Lower leg skin (tissue), 4 donors: Measurements from ENCODE around the gene POLR3C. TPM values are rescaled to one million over a fixed set of nuclear protein-coding genes. Genes with fewer than 3 reads are reported as not detected.
A peak's percentile ranks its signal among the peaks of the same experiment; 100 is the strongest.

ENCODE experiments used
- DNase-seq, 2 donors: peaks; one replicate each; pipeline ENCODE4 v3.0.0-alpha.2; 2019; ENCODE audit warnings: low spot score in 2 of 2
- H3K4me3 ChIP-seq: fragments of 200-600 bp; sonication (generic); 2 replicates; pipeline ENCODE4 v1.5.1; 2017; ENCODE audit warnings: mild to moderate bottlenecking, low read depth; ENCODE audit not compliant: poor library complexity, severe bottlenecking
- CTCF ChIP-seq, 3 donors: fragments of 450-650 bp; IDR thresholded peaks; one replicate each; pipeline ENCODE4 v1.5.1; 2016; ENCODE audit warnings: antibody characterized with exemption in 3 of 3, mild to moderate bottlenecking in 3 of 3, moderate library complexity in 2 of 3
- POLR2A ChIP-seq, 2 donors: fragments of 450-650 bp; IDR thresholded peaks; one replicate each; pipeline ENCODE4 v1.6.1; 2016 to 2017; ENCODE audit warnings: antibody characterized with exemption in 2 of 2, mild to moderate bottlenecking in 1 of 2, moderate library complexity in 1 of 2
- WGBS, 2 donors: methylation state at CpG; one replicate each; pipeline ENCODE4 v1.1.5; 2018; 5-methylcytosine and 5-hydroxymethylcytosine counted together
- intact Hi-C: fragments of 100-400 bp; cut with DNase I; formaldehyde crosslinking; loops from one replicate; pipeline ENCODE4 v1.15.0; 2023; ENCODE audit warnings: low total_unique reads
- microRNA-seq, 2 donors: library from miRNA; unstranded; fragments of <30 nt; microRNA quantifications; one replicate each; pipeline ENCODE4, GENCODE V29; 2016; ENCODE audit warnings: borderline replicate concordance in 2 of 2, borderline number of aligned reads in 1 of 2
- total RNA-seq, 4 donors: library from RNA; depleted of rRNA; stranded (reverse); fragments of >200 nt; gene quantifications; one replicate each; pipeline ENCODE4 v1.1.0, GENCODE V29; 2016

POLR3C gene
- total RNA-seq, 4 donors from 2014 or later = 25.1 to 31.3 (median 27.0) TPM

- no peak for TF ChIP-seq CTCF (IDR thresholded peaks at IDR 0.05)
- intact Hi-C loops = no loop called here
- WGBS, 2 donors = 24 to 35% methylated on average over 1 of the region's 1 CpG
- DNase-seq = peak in 1 of 2 donors; percentile 43
- H3K4me3 ChIP-seq = no peak overlapping the region
These were observed 67.1 kb downstream of the POLR3C start for GRCh38 chr1:145891143-145891542.

GRCh38 chr1:145891587-145892485 is 67.8 kb downstream of the POLR3C start:
- DNase-seq = peak; percentile 94 to 98
- TF ChIP-seq POLR2A (IDR thresholded peaks at IDR 0.05) (no peak), CTCF (IDR thresholded peaks at IDR 0.05) (peak in 1 of 3 donors; percentile 94)
- H3K4me3 ChIP-seq = no peak overlapping the region
- intact Hi-C loops = no loop called here
- 1 to 3% methylated on average over 6 of the region's 6 CpGs for WGBS, 2 donors

- DNase-seq = peak in 1 of 2 donors; percentile 81
- H3K4me3 ChIP-seq = no peak overlapping the region
- TF ChIP-seq POLR2A (IDR thresholded peaks at IDR 0.05) (no peak), CTCF (IDR thresholded peaks at IDR 0.05) (no peak)
- intact Hi-C loops = no loop called here
- 37 to 50% methylated on average over 3 of the region's 3 CpGs for WGBS, 2 donors
These were observed 68.6 kb downstream of the POLR3C start for GRCh38 chr1:145892486-145893087.

GRCh38 chr1:145893306-145894055 is 69.5 kb downstream of the POLR3C start:
- intact Hi-C loops = no loop called here
- no peak for TF ChIP-seq POLR2A (IDR thresholded peaks at IDR 0.05)
- TF ChIP-seq CTCF (IDR thresholded peaks at IDR 0.05) = no peak
- WGBS, 2 donors = 93 to 96% methylated on average over 7 of the region's 7 CpGs
- DNase-seq = peak in 1 of 2 donors; percentile 81
- H3K4me3 ChIP-seq = no peak overlapping the region

Small RNAs within 50 kb of the gene (microRNA-seq; reads per million reads assigned to microRNA genes)
- 0.57 to 0.68 reads per million in 2 donors for gene MIR6736

Other genes with a start within 250 kb of the POLR3C start
- gene GPR89A, start 216.2 kb upstream of the POLR3C start, total RNA-seq = 10 to 100 TPM in 3 of 4 donors, 1 to 10 TPM in 1; 9.9 to 19.2 (median 17.4) TPM
- gene PDZK1, start 116.8 kb upstream of the POLR3C start, total RNA-seq = 1 to 10 TPM in 3 of 4 donors, not detected in 1; 1.8 to 6.8 (median 3.1) TPM
- under 1 TPM in 2 of 4 donors, not detected in 2; 0.38 to 0.63 TPM for gene CD160, start 104.7 kb upstream of the POLR3C start, total RNA-seq
- 10 to 100 TPM in 2 of 4 donors, 1 to 10 TPM in 2; 7.0 to 12.8 (median 9.3) TPM for gene RNF115, start 105 bp upstream of the POLR3C start, total RNA-seq
- 1 to 10 TPM in 3 of 4 donors, under 1 TPM in 1; 0.25 to 5.0 (median 2.5) TPM for gene NUDT17, start 21.4 kb downstream of the POLR3C start, total RNA-seq
- 10 to 100 TPM; 22.8 to 47.7 (median 33.0) TPM for gene PIAS3, start 34.9 kb downstream of the POLR3C start, total RNA-seq
- gene ANKRD35, start 61.7 kb downstream of the POLR3C start, total RNA-seq = 10 to 100 TPM; 32.2 to 68.6 (median 48.4) TPM
- gene ITGA10, start 85.8 kb downstream of the POLR3C start, total RNA-seq = 1 to 10 TPM; 1.8 to 3.6 (median 2.6) TPM
- 10 to 100 TPM; 27.0 to 47.1 (median 30.2) TPM for gene PEX11B, start 94.5 kb downstream of the POLR3C start, total RNA-seq
- 100 to 1,000 TPM; 120 to 176 (median 149) TPM for gene RBM8A, start 103.3 kb downstream of the POLR3C start, total RNA-seq
- gene LIX1L, start 133.8 kb downstream of the POLR3C start, total RNA-seq = 10 to 100 TPM in 1 of 4 donors, 1 to 10 TPM in 3; 4.6 to 14.2 (median 7.7) TPM
- gene ANKRD34A, start 140.4 kb downstream of the POLR3C start, total RNA-seq = 1 to 10 TPM in 1 of 4 donors, under 1 TPM in 3; 0.12 to 1.3 (median 0.39) TPM
- 10 to 100 TPM; 10.6 to 15.3 (median 14.2) TPM for gene POLR3GL, start 140.5 kb downstream of the POLR3C start, total RNA-seq
- gene TXNIP, start 172.4 kb downstream of the POLR3C start, total RNA-seq = 1,000 to 10,000 TPM; 2,445 to 6,877 (median 3,895) TPM
- not detected for gene HJV, start 197.5 kb downstream of the POLR3C start, total RNA-seq